Osteocyte (in vitro differentiated cells): ENCODE results near the gene PHC2. TPM values are rescaled to one million over a fixed set of nuclear protein-coding genes. Genes with fewer than 3 reads are reported as not detected.
A peak's percentile ranks its signal among the peaks of the same experiment; 100 is the strongest.

Source experiments
- DNase-seq: peaks from one replicate; pipeline ENCODE4 v3.0.0; 2021; ENCODE audit warnings: mixed read lengths; ENCODE audit not compliant: unreplicated experiment; ENCODE audit errors: extremely low spot score
- H3K27ac Mint-ChIP-seq: one replicate; pipeline ENCODE4 v1.8.0; 2021; ENCODE audit warnings: mild to moderate bottlenecking, mixed read lengths; ENCODE audit not compliant: unreplicated experiment
- H3K27me3 Mint-ChIP-seq: one replicate; pipeline ENCODE4 v1.8.0; 2021; ENCODE audit warnings: mixed read lengths; ENCODE audit not compliant: unreplicated experiment
- H3K36me3 Mint-ChIP-seq: one replicate; pipeline ENCODE4 v1.8.0; 2021; ENCODE audit warnings: mixed read lengths; ENCODE audit not compliant: unreplicated experiment
- H3K4me1 Mint-ChIP-seq: one replicate; pipeline ENCODE4 v1.8.0; 2021; ENCODE audit warnings: mixed read lengths; ENCODE audit not compliant: unreplicated experiment
- H3K4me3 Mint-ChIP-seq: one replicate; pipeline ENCODE4 v1.8.0; 2021; ENCODE audit warnings: mild to moderate bottlenecking, moderate library complexity, mixed read lengths; ENCODE audit not compliant: unreplicated experiment
- H3K9me3 Mint-ChIP-seq: one replicate; pipeline ENCODE4 v1.8.0; 2021; ENCODE audit warnings: mixed read lengths; ENCODE audit not compliant: unreplicated experiment
- CTCF ChIP-seq: fragments of 200-600 bp; sonication (generic); IDR thresholded peaks from 2 replicates; pipeline ENCODE4 v1.5.0; 2021; ENCODE audit warnings: antibody characterized with exemption, mild to moderate bottlenecking, moderate library complexity
- total RNA-seq: library from RNA; stranded (reverse); gene quantifications from 2 replicates; pipeline ENCODE4 v1.2.1, GENCODE V29; 2021

The PHC2 gene
- total RNA-seq, 1 donor from 2014 or later = 160 TPM

GRCh38 chr1:33363470-33363861 is 67.4 kb downstream of the PHC2 start:
- Mint-ChIP-seq H3K36me3 (peaks cover 8% of the 10 kb centered on the region), H3K9me3 (peaks cover 5% of the 10 kb centered on the region), H3K4me1 (peaks cover 73% of the 10 kb centered on the region), H3K27ac (peak overlapping the region; percentile 96), H3K4me3 (peak overlapping the region; percentile 57), H3K27me3 (no peaks in the 10 kb centered on the region)
- no peak for DNase-seq
- TF ChIP-seq CTCF = no peak

- Mint-ChIP-seq H3K9me3 (peaks cover 5% of the 10 kb centered on the region), H3K27ac (peak overlapping the region; percentile 96), H3K4me1 (peaks cover 72% of the 10 kb centered on the region), H3K27me3 (no peaks in the 10 kb centered on the region), H3K4me3 (no peak overlapping the region), H3K36me3 (peaks cover 8% of the 10 kb centered on the region)
- no peak for TF ChIP-seq CTCF
- no peak for DNase-seq
Measured at GRCh38 chr1:33363021-33363420, 67.9 kb downstream of the PHC2 start.

- Mint-ChIP-seq H3K36me3 (peaks cover 15% of the 10 kb centered on the region), H3K27ac (peak overlapping the region; percentile 62), H3K4me3 (no peak overlapping the region), H3K9me3 (peaks cover 5% of the 10 kb centered on the region), H3K27me3 (no peaks in the 10 kb centered on the region), H3K4me1 (peaks cover 58% of the 10 kb centered on the region)
- TF ChIP-seq CTCF = no peak
- no peak for DNase-seq
Measured at GRCh38 chr1:33361532-33362235, 69.2 kb downstream of the PHC2 start.

- DNase-seq = no peak
- peaks cover 5% of the 10 kb centered on the region for H3K9me3 Mint-ChIP-seq
- no peak for TF ChIP-seq CTCF
- H3K27ac Mint-ChIP-seq = no peak overlapping the region
- H3K36me3 Mint-ChIP-seq = peaks cover 20% of the 10 kb centered on the region
- no peaks in the 10 kb centered on the region for H3K27me3 Mint-ChIP-seq
- H3K4me1 Mint-ChIP-seq = peaks cover 45% of the 10 kb centered on the region
- no peak overlapping the region for H3K4me3 Mint-ChIP-seq
Measured at GRCh38 chr1:33360367-33360766, 70.5 kb downstream of the PHC2 start.

- Mint-ChIP-seq H3K27ac (no peak overlapping the region), H3K9me3 (peaks cover 5% of the 10 kb centered on the region), H3K36me3 (peaks cover 23% of the 10 kb centered on the region), H3K4me1 (peaks cover 41% of the 10 kb centered on the region), H3K27me3 (no peaks in the 10 kb centered on the region), H3K4me3 (no peak overlapping the region)
- TF ChIP-seq CTCF = no peak
- no peak for DNase-seq
Measured at GRCh38 chr1:33359931-33360330, 71.0 kb downstream of the PHC2 start.
